ENCODE measurements around the gene NUDT16.

DNA sequence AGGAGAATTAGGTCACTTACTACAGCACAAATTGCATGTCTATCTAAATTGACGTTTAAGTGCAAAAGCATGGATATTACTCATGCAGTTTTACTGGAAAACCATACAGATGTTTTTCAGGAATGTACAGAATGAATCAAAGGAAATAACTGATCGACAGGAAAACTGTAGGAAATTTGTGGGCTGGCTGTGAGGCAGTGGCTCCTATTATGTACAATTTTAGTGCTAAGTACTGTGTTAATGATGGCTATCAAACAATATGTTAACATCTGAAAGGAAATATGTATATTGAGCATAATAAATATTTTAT lies 6.9 kb downstream of the NUDT16 start:
- TF ChIP-seq EZH2 (IDR thresholded peaks at IDR 0.05; ENCODE audit: insufficient read depth, poor library complexity, severe bottlenecking) (no peak), EZH2phosphoT487 (IDR thresholded peaks at IDR 0.05; ENCODE audit: insufficient read depth, low read depth) (no peak)
